ENCODE measurements around the gene CALD1. TPM values are rescaled to one million over a fixed set of nuclear protein-coding genes. Genes with fewer than 3 reads are reported as not detected.

Gene CALD1
- total and polyA plus RNA-seq, 4 experiments from 2014 or later = 0.13 TPM; not detected in 3

- DNase-seq = no peak
- no peak overlapping the region for H3K4me3 Mint-ChIP-seq
- no peak overlapping the region for H3K4me3 ChIP-seq (ENCODE audit: low read length in 2 of 2)
- no peaks in the 10 kb centered on the region for H3K36me3 ChIP-seq (ENCODE audit: insufficient read depth, low read length)
- H3K27ac ChIP-seq (ENCODE audit: low read depth, low read length) = no peak overlapping the region
- peaks cover 0 to 7% of the 10 kb centered on the region in 2 donors for H3K27me3 Mint-ChIP-seq
- H3K4me1 ChIP-seq (ENCODE audit: insufficient read depth, low read length) = no peaks in the 10 kb centered on the region
- peaks cover 0 to 1% (median 0%) of the 10 kb centered on the region in 8 donors for H3K9me3 Mint-ChIP-seq
- H3K4me1 Mint-ChIP-seq = no peaks in the 10 kb centered on the region
- no peaks in the 10 kb centered on the region for H3K27me3 ChIP-seq (ENCODE audit: insufficient read depth, low read length)
- no peaks in the 10 kb centered on the region for H3K36me3 Mint-ChIP-seq
- CTCF ChIA-PET (ENCODE audit: partially characterized antibody) = interaction anchor here (1.3 kb wide), 1 partner anchor 15 kb away, joined by 3 read pairs; no protein-coding TSS in a partner anchor
- no peak overlapping the region for H3K27ac Mint-ChIP-seq
- POLR2A ChIA-PET (ENCODE audit: partially characterized antibody) = no interaction called here
- H3K9me3 ChIP-seq (ENCODE audit: control insufficient read depth in 1 of 2, low read length in 2 of 2) = no peaks in the 10 kb centered on the region
- intact Hi-C loops (cut with micrococcal nuclease) = no loop called here
Observed at GRCh38 chr7:134763960-134764359, 15.5 kb upstream of the CALD1 start.

- no peaks in the 10 kb centered on the region for H3K9me3 ChIP-seq (ENCODE audit: control insufficient read depth in 1 of 2, low read length in 2 of 2)
- no peak overlapping the region for H3K27ac ChIP-seq (ENCODE audit: low read depth, low read length)
- ChIA-PET CTCF (ENCODE audit: partially characterized antibody) (interaction anchor here (0.6 to 1.3 kb wide), 2 partner anchors 16 to 1649 kb away, joined by 3 read pairs; no protein-coding TSS in a partner anchor), POLR2A (ENCODE audit: partially characterized antibody) (no interaction called here)
- Mint-ChIP-seq H3K36me3 (no peaks in the 10 kb centered on the region), H3K4me3 (no peak overlapping the region), H3K9me3 (peaks cover 0 to 1% (median 0%) of the 10 kb centered on the region in 8 donors), H3K27ac (no peak overlapping the region), H3K27me3 (peaks cover 0 to 7% of the 10 kb centered on the region in 2 donors), H3K4me1 (no peaks in the 10 kb centered on the region)
- no peak for DNase-seq
- intact Hi-C loops (cut with micrococcal nuclease) = no loop called here
- H3K4me3 ChIP-seq (ENCODE audit: low read length in 2 of 2) = no peak overlapping the region
- no peaks in the 10 kb centered on the region for H3K27me3 ChIP-seq (ENCODE audit: insufficient read depth, low read length)
- no peaks in the 10 kb centered on the region for H3K36me3 ChIP-seq (ENCODE audit: insufficient read depth, low read length)
- H3K4me1 ChIP-seq (ENCODE audit: insufficient read depth, low read length) = no peaks in the 10 kb centered on the region
Observed at GRCh38 chr7:134764365-134764764, 15.1 kb upstream of the CALD1 start.

GRCh38 chr7:134766779-134767519, 12.5 kb upstream of the CALD1 start:
- peaks cover 0 to 1% (median 0%) of the 10 kb centered on the region in 8 donors for H3K9me3 Mint-ChIP-seq
- no peak overlapping the region for H3K27ac Mint-ChIP-seq
- CTCF ChIA-PET (ENCODE audit: partially characterized antibody) = interaction anchor here (1.3 to 1.5 kb wide), 2 partner anchors 10 to 134 kb away, joined by 3 to 5 read pairs; no protein-coding TSS in a partner anchor
- no peaks in the 10 kb centered on the region for H3K4me1 Mint-ChIP-seq
- no peaks in the 10 kb centered on the region for H3K9me3 ChIP-seq (ENCODE audit: control insufficient read depth in 1 of 2, low read length in 2 of 2)
- no peak overlapping the region for H3K27ac ChIP-seq (ENCODE audit: low read depth, low read length)
- H3K4me3 Mint-ChIP-seq = no peak overlapping the region
- no peak overlapping the region for H3K4me3 ChIP-seq (ENCODE audit: low read length in 2 of 2)
- DNase-seq = no peak
- intact Hi-C loops (cut with micrococcal nuclease) = no loop called here
- no peaks in the 10 kb centered on the region for H3K27me3 ChIP-seq (ENCODE audit: insufficient read depth, low read length)
- no peaks in the 10 kb centered on the region for H3K36me3 ChIP-seq (ENCODE audit: insufficient read depth, low read length)
- H3K4me1 ChIP-seq (ENCODE audit: insufficient read depth, low read length) = no peaks in the 10 kb centered on the region
- H3K36me3 Mint-ChIP-seq = no peaks in the 10 kb centered on the region
- POLR2A ChIA-PET (ENCODE audit: partially characterized antibody) = no interaction called here
- H3K27me3 Mint-ChIP-seq = peaks cover 0 to 7% of the 10 kb centered on the region in 2 donors

GRCh38 chr7:134767520-134768168, 11.8 kb upstream of the CALD1 start:
- H3K9me3 ChIP-seq (ENCODE audit: control insufficient read depth in 1 of 2, low read length in 2 of 2) = no peaks in the 10 kb centered on the region
- H3K27ac ChIP-seq (ENCODE audit: low read depth, low read length) = no peak overlapping the region
- Mint-ChIP-seq H3K27me3 (peaks cover 0 to 7% of the 10 kb centered on the region in 2 donors), H3K36me3 (no peaks in the 10 kb centered on the region), H3K9me3 (peaks cover 0 to 1% (median 0%) of the 10 kb centered on the region in 8 donors), H3K27ac (no peak overlapping the region), H3K4me1 (no peaks in the 10 kb centered on the region), H3K4me3 (no peak overlapping the region)
- ChIA-PET CTCF (ENCODE audit: partially characterized antibody) (interaction anchor here (0.8 to 1.3 kb wide), 2 partner anchors 16 to 134 kb away, joined by 4 to 5 read pairs; no protein-coding TSS in a partner anchor), POLR2A (ENCODE audit: partially characterized antibody) (no interaction called here)
- intact Hi-C loops (cut with micrococcal nuclease) = no loop called here
- H3K27me3 ChIP-seq (ENCODE audit: insufficient read depth, low read length) = no peaks in the 10 kb centered on the region
- H3K4me3 ChIP-seq (ENCODE audit: low read length in 2 of 2) = no peak overlapping the region
- no peaks in the 10 kb centered on the region for H3K36me3 ChIP-seq (ENCODE audit: insufficient read depth, low read length)
- H3K4me1 ChIP-seq (ENCODE audit: insufficient read depth, low read length) = no peaks in the 10 kb centered on the region
- DNase-seq = no peak

GRCh38 chr7:134768243-134768642, 11.2 kb upstream of the CALD1 start:
- no peak overlapping the region for H3K4me3 Mint-ChIP-seq
- Histone ChIP-seq H3K36me3 (ENCODE audit: insufficient read depth, low read length) (no peaks in the 10 kb centered on the region), H3K4me1 (ENCODE audit: insufficient read depth, low read length) (no peaks in the 10 kb centered on the region), H3K27me3 (ENCODE audit: insufficient read depth, low read length) (no peaks in the 10 kb centered on the region), H3K4me3 (ENCODE audit: low read length in 2 of 2) (no peak overlapping the region), H3K9me3 (ENCODE audit: control insufficient read depth in 1 of 2, low read length in 2 of 2) (no peaks in the 10 kb centered on the region), H3K27ac (ENCODE audit: low read depth, low read length) (no peak overlapping the region)
- H3K27ac Mint-ChIP-seq = no peak overlapping the region
- H3K27me3 Mint-ChIP-seq = peaks cover 0 to 7% of the 10 kb centered on the region in 2 donors
- H3K9me3 Mint-ChIP-seq = peaks cover 0 to 1% (median 0%) of the 10 kb centered on the region in 8 donors
- no peak for DNase-seq
- ChIA-PET CTCF (ENCODE audit: partially characterized antibody) (interaction anchor here (0.8 kb wide), 1 partner anchor 16 kb away, joined by 4 read pairs; no protein-coding TSS in a partner anchor), POLR2A (ENCODE audit: partially characterized antibody) (no interaction called here)
- H3K4me1 Mint-ChIP-seq = no peaks in the 10 kb centered on the region
- intact Hi-C loops (cut with micrococcal nuclease) = no loop called here
- no peaks in the 10 kb centered on the region for H3K36me3 Mint-ChIP-seq

- no peaks in the 10 kb centered on the region for H3K36me3 ChIP-seq (ENCODE audit: insufficient read depth, low read length)
- intact Hi-C loops (cut with micrococcal nuclease) = no loop called here
- Mint-ChIP-seq H3K36me3 (no peaks in the 10 kb centered on the region), H3K4me3 (no peak overlapping the region), H3K4me1 (no peaks in the 10 kb centered on the region), H3K9me3 (no peaks in the 10 kb centered on the region), H3K27me3 (peaks cover 0 to 2% of the 10 kb centered on the region in 2 donors), H3K27ac (no peak overlapping the region)
- ChIA-PET CTCF (ENCODE audit: partially characterized antibody) (no interaction called here), POLR2A (ENCODE audit: partially characterized antibody) (no interaction called here)
- no peaks in the 10 kb centered on the region for H3K27me3 ChIP-seq (ENCODE audit: insufficient read depth, low read length)
- H3K4me3 ChIP-seq (ENCODE audit: low read length in 2 of 2) = no peak overlapping the region
- no peak for DNase-seq
- no peaks in the 10 kb centered on the region for H3K4me1 ChIP-seq (ENCODE audit: insufficient read depth, low read length)
- no peaks in the 10 kb centered on the region for H3K9me3 ChIP-seq (ENCODE audit: control insufficient read depth in 1 of 2, low read length in 2 of 2)
- H3K27ac ChIP-seq (ENCODE audit: low read depth, low read length) = no peak overlapping the region
Observed at GRCh38 chr7:134770676-134771075, 8.8 kb upstream of the CALD1 start.

- H3K4me3 ChIP-seq (ENCODE audit: low read length in 2 of 2) = no peak overlapping the region
- ChIA-PET POLR2A (ENCODE audit: partially characterized antibody) (no interaction called here), CTCF (ENCODE audit: partially characterized antibody) (no interaction called here)
- no peaks in the 10 kb centered on the region for H3K27me3 Mint-ChIP-seq
- DNase-seq = no peak
- H3K27me3 ChIP-seq (ENCODE audit: insufficient read depth, low read length) = no peaks in the 10 kb centered on the region
- intact Hi-C loops (cut with micrococcal nuclease) = no loop called here
- no peak overlapping the region for H3K27ac ChIP-seq (ENCODE audit: low read depth, low read length)
- no peaks in the 10 kb centered on the region for H3K36me3 ChIP-seq (ENCODE audit: insufficient read depth, low read length)
- H3K9me3 ChIP-seq (ENCODE audit: control insufficient read depth in 1 of 2, low read length in 2 of 2) = no peaks in the 10 kb centered on the region
- no peak overlapping the region for H3K27ac Mint-ChIP-seq
- no peak overlapping the region for H3K4me3 Mint-ChIP-seq
- no peaks in the 10 kb centered on the region for H3K36me3 Mint-ChIP-seq
- no peaks in the 10 kb centered on the region for H3K4me1 Mint-ChIP-seq
- H3K9me3 Mint-ChIP-seq = no peaks in the 10 kb centered on the region
- no peaks in the 10 kb centered on the region for H3K4me1 ChIP-seq (ENCODE audit: insufficient read depth, low read length)
Observed at GRCh38 chr7:134771111-134771510, 8.3 kb upstream of the CALD1 start.

All from CD4-positive, alpha-beta memory T cell (primary cell).